GM21717 (cell line): ENCODE measurements around the gene GNAI3.
A peak's percentile ranks its signal among the peaks of the same experiment; 100 is the strongest.

ENCODE experiments used
- ATAC-seq: cut with Tn5 transposase; IDR thresholded peaks from one replicate; pipeline ENCODE4 v1.9.1; 2021; ENCODE audit warnings: mild to moderate bottlenecking, moderate library complexity; ENCODE audit not compliant: unreplicated experiment

Gene GNAI3

DNA sequence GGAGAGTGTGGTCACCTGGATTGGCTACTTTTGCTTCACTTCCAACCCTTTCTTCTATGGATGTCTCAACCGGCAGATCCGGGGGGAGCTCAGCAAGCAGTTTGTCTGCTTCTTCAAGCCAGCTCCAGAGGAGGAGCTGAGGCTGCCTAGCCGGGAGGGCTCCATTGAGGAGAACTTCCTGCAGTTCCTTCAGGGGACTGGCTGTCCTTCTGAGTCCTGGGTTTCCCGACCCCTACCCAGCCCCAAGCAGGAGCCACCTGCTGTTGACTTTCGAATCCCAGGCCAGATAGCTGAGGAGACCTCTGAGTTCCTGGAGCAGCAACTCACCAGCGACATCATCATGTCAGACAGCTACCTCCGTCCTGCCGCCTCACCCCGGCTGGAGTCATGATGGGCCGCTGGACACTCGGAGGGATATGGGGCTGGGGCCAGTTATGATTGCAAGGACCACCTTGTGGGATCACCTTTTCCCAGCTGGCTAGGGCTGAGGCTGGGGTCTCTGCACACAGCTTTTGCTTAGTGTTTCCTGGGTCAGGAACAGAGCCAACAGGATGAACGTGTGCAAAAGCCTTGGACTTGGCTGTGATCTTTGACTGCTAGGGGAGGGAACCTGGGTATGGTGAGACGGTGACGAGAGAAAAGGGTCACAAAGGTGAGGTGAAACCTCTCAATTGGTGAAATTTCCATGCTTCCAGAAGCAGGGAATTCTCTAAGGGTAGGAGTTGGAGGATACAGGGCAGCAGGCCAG lies 4.3 kb upstream of the GNAI3 start:
- no peak for ATAC-seq

GRCh38 chr1:109546311-109547109 lies 1.9 kb upstream of the GNAI3 start:
- ATAC-seq = no peak

- peak; percentile 18 for ATAC-seq
Measured at GRCh38 chr1:109547463-109548320, 723 bp upstream of the GNAI3 start.

GRCh38 chr1:109556563-109556962 lies 8.1 kb downstream of the GNAI3 start:
- ATAC-seq = no peak

- no peak for ATAC-seq
Measured at GRCh38 chr1:109557520-109557919, 9.1 kb downstream of the GNAI3 start.

GRCh38 chr1:109559995-109560394 lies 11.6 kb downstream of the GNAI3 start:
- ATAC-seq = no peak

DNA sequence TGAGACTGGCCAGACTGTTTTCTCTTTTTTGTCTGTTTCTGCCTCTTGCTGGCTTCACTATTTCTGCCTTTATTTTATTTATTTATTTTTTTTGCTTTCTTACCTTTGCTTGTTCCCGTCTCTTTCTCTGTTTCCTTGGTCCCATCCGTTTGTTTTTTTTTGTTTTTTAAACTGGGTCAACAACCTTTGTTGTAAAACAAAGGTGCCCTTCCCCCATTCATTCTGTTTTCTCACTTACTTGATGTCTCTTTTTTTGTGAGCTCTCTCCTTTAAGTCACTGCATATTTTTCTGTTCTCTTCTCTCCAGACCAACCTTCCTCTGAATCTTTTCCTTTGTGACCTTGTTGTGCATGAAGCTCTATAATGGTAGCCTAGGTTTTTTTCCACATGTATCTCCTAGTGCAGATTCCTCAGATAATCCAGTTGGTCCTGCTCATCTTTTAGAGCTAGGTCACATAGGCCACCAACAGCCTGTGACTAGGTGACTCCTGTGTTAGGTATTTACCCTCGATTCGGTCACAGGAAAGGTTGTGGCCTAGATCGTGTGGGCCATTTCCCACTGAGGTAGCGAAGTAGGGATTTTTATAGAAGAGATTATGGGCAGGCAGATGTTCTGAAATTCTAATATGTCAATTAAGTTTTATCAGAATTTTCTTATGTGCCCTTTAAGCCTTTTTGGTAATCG lies 15.9 kb downstream of the GNAI3 start:
- ATAC-seq = no peak

DNA sequence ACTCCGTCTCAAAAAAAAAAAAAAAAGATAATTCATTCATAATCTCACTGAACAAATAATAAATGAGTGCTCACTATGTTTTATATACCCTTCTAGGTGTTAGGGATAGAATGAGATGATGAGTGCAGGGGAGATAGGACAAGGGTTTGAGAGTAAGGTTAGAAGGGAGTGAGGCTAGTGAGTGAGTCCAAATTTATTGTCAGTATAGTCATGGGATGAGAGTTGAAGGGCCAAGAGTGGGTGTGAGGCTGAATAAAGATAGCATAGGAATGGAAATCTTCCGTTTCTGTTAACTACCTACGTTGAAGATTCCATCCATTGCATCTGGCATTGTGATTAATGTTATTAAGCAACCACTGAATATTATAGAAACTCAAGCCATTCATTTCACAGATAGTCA lies 16.8 kb downstream of the GNAI3 start:
- no peak for ATAC-seq

GRCh38 chr1:109566982-109567381 lies 18.6 kb downstream of the GNAI3 start:
- no peak for ATAC-seq

DNA sequence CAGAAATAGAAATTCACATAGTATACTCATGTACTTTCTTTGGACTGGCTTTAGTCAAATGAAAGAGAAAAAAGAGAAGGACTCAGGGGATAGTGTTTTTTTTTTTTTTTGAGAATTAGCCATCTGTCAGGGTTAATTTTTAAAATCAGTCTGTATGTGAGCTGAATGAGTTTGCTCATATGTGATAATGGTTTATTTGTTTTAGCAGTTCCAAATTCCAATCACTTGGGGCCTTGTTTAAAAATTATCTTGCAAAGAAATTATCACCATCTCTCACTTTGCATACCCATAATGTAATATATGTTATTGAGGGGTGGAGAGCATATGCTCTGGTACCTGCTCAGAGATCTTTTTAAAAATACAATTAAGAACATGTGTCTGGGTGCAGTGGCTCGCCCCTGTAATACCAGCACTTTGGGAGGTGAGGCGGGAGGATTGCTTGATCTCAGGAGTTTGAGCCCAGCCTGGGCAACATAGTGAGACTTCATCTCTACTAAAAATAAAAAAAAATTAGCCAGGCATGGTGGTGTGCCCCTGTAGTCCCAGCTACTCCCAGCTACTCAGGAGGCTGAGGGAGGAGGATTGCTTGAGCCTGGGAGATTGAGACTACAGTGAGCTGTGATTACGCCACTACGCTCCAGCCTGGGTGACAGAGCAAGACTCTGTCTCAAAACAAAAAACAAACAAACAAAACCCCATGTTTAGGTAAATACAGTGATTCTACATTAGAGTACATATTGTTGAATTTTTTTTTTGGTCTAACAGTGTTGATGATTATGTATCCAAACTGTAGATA lies 19.7 kb downstream of the GNAI3 start:
- ATAC-seq = no peak

DNA sequence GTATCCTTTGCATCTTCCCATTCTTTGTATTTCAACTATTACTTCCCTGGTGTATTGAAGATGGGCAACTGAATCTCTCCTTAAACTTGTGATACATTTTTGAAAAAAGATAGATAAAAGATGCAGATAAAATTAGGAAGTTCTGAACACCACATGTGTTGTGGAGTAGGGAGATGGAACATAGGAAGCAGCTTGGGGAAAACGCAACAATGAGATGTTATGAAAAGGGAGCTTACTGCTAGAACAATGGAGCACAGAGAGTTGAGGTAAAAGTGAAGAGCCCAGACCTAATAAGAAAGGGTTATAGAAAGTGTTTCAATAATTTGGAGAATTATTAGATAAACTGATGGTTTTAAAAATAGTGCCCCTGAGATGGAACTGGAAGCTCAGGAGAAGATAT lies 20.9 kb downstream of the GNAI3 start:
- ATAC-seq = no peak

GRCh38 chr1:109570414-109570813 lies 22.0 kb downstream of the GNAI3 start:
- ATAC-seq = no peak

DNA sequence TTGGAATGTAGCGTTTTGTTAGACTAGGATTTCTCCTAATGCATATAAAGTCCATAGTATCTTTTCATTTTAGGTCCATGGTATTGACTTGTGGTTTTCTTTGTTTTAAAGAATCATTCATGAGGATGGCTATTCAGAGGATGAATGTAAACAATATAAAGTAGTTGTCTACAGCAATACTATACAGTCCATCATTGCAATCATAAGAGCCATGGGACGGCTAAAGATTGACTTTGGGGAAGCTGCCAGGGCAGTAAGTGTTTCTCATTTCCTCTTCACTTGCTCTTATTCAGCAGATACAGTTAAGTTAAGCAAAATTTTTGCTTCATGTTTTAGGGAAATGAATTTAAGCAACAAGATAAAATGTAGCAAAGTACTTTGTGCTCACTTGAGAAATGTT lies 25.4 kb downstream of the GNAI3 start:
- no peak for ATAC-seq

DNA sequence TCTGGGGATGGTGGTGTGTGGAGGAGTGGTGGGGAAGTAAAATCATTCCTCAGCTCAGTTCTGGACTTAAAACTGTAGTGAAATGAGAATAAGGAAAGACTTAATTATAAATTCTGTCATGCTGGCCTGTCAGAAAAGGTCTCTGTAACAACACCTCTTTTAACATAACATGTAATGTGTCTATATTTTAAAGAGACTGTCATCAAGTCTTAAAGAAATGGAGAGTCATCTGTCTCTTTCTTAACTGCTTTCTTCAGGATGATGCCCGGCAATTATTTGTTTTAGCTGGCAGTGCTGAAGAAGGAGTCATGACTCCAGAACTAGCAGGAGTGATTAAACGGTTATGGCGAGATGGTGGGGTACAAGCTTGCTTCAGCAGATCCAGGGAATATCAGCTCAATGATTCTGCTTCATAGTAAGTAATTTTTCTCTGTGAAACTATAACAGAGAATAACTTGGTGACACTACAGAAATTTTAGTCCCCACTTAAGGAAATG lies 30.6 kb downstream of the GNAI3 start:
- ATAC-seq = no peak

DNA sequence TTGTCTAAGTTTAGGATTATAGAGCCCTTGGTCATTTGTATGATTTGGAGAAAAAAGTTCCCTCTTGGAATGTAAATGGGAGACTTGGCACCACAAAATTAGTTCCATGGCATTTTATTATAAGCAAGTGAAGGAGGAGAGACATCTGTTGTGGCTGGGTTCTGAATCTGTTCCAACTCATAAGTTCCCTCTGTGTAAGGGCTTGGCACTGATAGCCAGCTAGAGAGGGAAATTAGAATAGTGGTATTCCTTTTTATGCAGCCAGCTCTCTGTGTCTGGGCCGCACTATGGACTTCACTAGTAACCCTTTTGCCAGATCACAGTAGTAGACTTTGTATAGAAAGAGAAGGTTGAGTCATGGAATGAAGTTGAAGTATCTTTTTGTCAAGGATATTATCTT lies 31.1 kb downstream of the GNAI3 start:
- no peak for ATAC-seq

DNA sequence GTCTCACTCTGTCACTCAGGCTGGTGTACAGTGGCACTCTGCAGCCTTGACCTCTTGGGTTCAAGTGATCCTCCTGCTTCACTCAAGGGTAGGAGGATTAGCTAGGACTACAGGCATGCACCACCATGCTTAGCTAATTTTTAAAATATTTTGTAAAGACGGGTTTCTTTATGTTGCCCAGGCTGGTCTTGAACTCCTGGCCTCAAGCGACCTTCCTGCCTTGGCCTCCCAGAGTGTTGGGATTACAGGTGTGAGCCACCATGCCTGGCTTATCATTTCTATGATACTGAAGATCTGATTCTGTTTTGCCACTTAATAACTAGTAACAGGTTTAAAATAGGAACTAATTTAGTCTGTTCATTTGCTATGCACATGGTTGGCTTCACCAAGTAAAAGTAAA lies 33.6 kb downstream of the GNAI3 start:
- ATAC-seq = no peak

DNA sequence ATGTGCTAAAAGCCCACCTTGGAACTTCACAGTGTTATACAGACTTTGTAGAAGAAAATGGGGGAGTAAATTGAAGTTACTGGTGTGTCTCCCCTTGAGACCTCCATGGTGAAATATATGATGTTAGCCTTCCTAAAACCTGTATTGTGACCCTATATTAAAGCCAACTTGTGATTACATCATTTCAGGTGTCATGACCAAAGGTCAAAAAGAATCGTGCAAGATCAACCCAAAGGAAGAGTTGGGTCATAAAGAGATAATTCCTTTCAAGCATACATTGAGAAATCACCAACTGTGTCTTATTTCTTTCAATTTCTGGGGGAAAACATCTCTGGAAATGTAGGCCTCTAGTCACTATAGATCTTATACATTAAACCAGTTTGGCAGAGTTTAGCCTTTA lies 36.4 kb downstream of the GNAI3 start:
- no peak for ATAC-seq

- no peak for ATAC-seq
Measured at GRCh38 chr1:109586055-109586454, 37.6 kb downstream of the GNAI3 start.

GRCh38 chr1:109589177-109589576 lies 40.8 kb downstream of the GNAI3 start:
- no peak for ATAC-seq

DNA sequence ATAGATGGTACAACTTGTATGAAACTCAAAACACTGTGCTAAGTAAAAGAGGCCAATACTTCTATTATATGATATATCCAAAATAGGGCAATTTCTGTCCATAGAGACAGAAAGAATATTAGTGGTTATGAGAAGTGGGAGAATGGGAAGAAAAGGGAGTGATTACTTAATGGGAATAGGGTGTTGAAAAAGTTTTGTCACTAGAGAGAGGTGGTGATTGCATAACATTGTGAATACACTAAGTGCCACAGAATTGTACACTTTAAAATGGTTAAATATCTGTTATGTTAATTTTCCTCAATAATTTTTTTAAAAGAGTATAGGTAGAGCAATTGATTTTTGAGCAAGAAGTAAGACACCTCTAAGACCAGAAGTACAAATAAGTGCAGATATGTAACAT lies 41.3 kb downstream of the GNAI3 start:
- no peak for ATAC-seq
